GM13976 (cell line): ENCODE measurements around the gene GABRB1.
A peak's percentile ranks its signal among the peaks of the same experiment; 100 is the strongest.

ENCODE experiments used
- DNase-seq: peaks from one replicate; pipeline ENCODE4 v3.0.0; 2012; ENCODE audit warnings: low spot score
- CTCF ChIP-seq: IDR thresholded peaks from 2 replicates; pipeline ENCODE4 v1.5.1; 2012; ENCODE audit warnings: borderline replicate concordance, mild to moderate bottlenecking; ENCODE audit not compliant: insufficient read depth; ENCODE audit errors: extremely low read depth, missing control alignments, control extremely low read depth
- in situ Hi-C: fragments of 300-500 bp; cut with MboI; formaldehyde crosslinking; loops from one replicate; pipeline ENCODE4 v1.12.0; 2022; ENCODE audit warnings: low sequenced_read_pairs, mixed read lengths, inconsistent platforms; ENCODE audit not compliant: unreplicated experiment

GABRB1 gene

GRCh38 chr4:47442980-47443379 lies 411.6 kb downstream of the GABRB1 start:
- in situ Hi-C loops, result no loop called here
- no peak for TF ChIP-seq CTCF
- DNase-seq, result no peak

DNA sequence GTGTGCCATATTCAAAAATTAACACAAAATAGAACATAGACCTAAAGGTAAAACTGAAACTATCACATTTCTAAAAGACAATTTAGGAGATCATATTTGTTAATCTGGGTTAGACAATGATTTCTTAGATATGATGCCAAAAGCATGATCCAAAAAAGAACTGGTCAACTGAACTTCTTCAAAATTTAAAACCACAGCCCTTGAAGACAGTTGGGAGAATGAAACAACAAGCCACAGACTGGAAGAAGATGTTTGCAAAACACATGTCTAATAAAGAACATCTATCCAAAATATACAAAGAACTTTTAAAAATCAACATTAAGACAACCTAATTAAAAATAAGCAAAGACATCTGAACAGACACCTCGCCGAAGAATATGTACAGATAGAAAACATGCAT lies 412.7 kb downstream of the GABRB1 start:
- DNase-seq, result no peak
- in situ Hi-C loops, result no loop called here
- no peak for TF ChIP-seq CTCF

GRCh38 chr4:47451657-47452056 lies 420.3 kb downstream of the GABRB1 start:
- DNase-seq, result no peak
- in situ Hi-C loops, result no loop called here
- no peak for TF ChIP-seq CTCF

DNA sequence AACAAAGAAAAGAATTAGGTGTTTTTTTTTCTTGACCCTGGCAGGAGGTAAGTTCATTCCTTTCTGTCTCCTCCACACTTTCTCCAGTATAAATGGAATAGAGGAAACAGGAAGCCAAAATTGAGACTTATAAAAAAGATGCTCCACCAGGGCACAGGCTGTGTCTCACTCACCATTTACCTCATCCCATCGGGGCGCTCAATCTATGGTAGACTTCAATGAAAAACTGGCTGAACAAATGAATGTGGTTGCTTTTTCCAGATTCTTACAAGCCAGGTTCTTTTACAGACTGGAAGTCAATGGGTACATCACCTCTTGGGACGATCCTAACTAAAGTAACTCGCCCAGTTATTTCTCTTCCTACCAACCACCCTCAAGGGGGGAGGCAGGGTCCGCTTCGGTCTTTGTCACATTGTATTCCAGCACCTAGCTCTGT lies 431.4 kb downstream of the GABRB1 start:
- in situ Hi-C loops, result no loop called here
- DNase-seq, result no peak
- no peak for TF ChIP-seq CTCF

DNA sequence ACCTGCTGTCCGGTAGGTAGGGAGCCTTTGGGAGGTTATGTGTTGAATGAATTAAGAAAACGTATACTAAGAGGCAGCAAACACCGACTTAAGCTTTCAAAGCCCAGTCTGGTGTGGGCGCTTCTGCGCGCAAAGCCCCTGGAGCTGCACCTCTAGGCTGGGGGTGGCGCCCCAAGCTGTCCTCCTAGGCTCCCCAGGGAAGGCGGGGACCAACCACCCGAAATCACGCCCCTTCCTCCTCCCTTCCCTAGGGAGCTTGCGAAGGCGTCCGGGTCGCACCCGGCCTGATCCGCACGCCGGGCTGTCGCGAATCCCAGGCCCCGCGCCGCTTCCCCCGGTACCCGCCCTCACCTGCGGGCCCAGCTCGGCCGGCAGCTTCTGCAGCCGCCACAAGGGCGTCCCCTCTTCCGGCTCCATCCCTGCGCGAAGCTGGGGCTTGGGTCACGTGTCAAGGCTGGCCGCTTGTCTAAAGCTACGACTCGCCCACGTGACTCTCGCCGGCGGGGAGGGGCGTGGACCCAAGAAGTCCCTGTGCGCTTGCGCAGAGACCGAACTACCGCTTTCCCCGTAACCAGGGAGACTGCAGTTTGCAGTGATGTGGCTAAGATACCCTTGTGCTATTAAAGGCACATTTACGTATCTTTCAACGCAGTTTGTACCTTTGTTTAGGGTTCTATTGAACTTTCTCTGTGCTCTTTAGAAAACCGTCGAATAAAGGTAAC lies 432.0 kb downstream of the GABRB1 start, which contains the start of gene COMMD8:
TSS of gene COMMD8 (minus strand) at position 468 of the 722 bp plus-strand sequence. CDS start at position 417, 51 bp downstream.
- in situ Hi-C loops, result no loop called here
- peak; percentile 94 for DNase-seq
- peak; percentile 35 for TF ChIP-seq CTCF

DNA sequence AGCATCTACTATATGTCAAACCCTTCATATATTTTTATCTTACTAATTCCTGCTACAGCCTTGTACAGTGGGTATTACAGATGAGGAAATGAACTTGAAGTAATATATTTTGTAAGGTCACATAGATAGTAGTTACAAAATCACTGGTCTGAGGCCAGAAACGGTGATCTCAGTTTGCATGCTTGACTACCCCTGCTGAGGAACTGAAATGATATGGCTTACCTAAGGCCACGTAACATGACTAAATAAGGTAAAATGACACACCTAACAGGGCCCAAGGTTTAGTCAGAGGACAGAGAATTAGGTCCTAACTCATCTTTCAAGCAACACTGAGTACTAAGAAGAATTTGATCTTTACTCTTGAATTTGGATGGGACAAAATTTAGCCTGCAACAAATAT lies 433.6 kb downstream of the GABRB1 start:
- DNase-seq, result peak; percentile 47
- in situ Hi-C loops, result no loop called here
- no peak for TF ChIP-seq CTCF
